ENCODE measurements around the gene CYP2E1. TPM values are rescaled to one million over a fixed set of nuclear protein-coding genes. Genes with fewer than 3 reads are reported as not detected.

CYP2E1 gene
- polyA plus RNA-seq, 1 of the 3 experiments (the other 2 are of a cell fraction), result 0.61 TPM

DNA sequence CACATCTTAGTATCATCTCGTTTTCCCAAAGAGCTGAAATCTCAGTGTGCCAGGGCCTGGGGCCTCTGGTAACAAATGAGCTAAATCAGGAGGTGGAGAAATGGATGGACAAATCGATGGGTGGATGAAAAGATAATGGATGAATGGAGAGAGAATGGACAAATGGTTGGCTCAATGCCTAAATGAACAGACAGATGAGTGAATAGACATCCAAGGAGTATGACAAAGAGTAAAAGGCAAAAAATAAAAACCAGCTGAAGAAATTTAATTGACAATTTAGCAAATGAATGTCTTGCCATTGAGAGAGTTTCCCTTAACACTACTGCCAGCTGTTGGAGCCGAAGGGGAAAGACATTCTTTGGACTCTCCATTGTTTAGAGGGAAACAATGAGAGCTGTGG lies 30.2 kb downstream of the CYP2E1 start:
- POLR2A ChIA-PET, result no interaction called here
- Histone ChIP-seq H3F3A (replicated peaks; ENCODE audit: insufficient read depth) (no peaks in the 10 kb centered on the region), H3K4me2 (no peak overlapping the region), H3K79me2 (ENCODE audit: insufficient read depth) (no peaks in the 10 kb centered on the region), H4K20me1 (ENCODE audit: insufficient read depth) (no peaks in the 10 kb centered on the region), H3K9me3 (no peaks in the 10 kb centered on the region), H3K9ac (no peak overlapping the region), H3K36me3 (replicated peaks in 1 of 2; ENCODE audit: control insufficient read depth in 1 of 2, insufficient read depth in 2 of 2, low read length in 1 of 2) (no peaks in the 10 kb centered on the region), H3K27ac (ENCODE audit: low read depth in 2 of 2, low read length in 1 of 2) (no peak overlapping the region), H3K4me1 (ENCODE audit: control insufficient read depth in 1 of 2, insufficient read depth in 2 of 2, low read depth in 1 of 2, low read length in 1 of 2) (no peaks in the 10 kb centered on the region), H3K27me3 (ENCODE audit: insufficient read depth) (peaks cover 6% of the 10 kb centered on the region; the same call in 1 of the 2 replicates), H2AFZ (ENCODE audit: low read depth) (no peak overlapping the region), H3K4me3 (ENCODE audit: low read depth in 2 of 2, low read length in 1 of 2) (no peak overlapping the region), H3K9me2 (no peaks in the 10 kb centered on the region)
- DNase-seq, result no peak
- no peak for TF ChIP-seq YY1 (IDR thresholded peaks at IDR 0.05; ENCODE audit: low read depth)
- no peak for TF ChIP-seq ELF1 (IDR thresholded peaks at IDR 0.05)
- no peak for TF ChIP-seq GABPA (IDR thresholded peaks at IDR 0.05; ENCODE audit: low read depth)
- TF ChIP-seq RCOR1 (IDR thresholded peaks at IDR 0.05; ENCODE audit: low read length), result no peak
- TF ChIP-seq NRF1 (IDR thresholded peaks at IDR 0.05; ENCODE audit: low read depth, low read length), result no peak
- TF ChIP-seq TCF12 (IDR thresholded peaks at IDR 0.05), result no peak
- TF ChIP-seq, protein P1, sequence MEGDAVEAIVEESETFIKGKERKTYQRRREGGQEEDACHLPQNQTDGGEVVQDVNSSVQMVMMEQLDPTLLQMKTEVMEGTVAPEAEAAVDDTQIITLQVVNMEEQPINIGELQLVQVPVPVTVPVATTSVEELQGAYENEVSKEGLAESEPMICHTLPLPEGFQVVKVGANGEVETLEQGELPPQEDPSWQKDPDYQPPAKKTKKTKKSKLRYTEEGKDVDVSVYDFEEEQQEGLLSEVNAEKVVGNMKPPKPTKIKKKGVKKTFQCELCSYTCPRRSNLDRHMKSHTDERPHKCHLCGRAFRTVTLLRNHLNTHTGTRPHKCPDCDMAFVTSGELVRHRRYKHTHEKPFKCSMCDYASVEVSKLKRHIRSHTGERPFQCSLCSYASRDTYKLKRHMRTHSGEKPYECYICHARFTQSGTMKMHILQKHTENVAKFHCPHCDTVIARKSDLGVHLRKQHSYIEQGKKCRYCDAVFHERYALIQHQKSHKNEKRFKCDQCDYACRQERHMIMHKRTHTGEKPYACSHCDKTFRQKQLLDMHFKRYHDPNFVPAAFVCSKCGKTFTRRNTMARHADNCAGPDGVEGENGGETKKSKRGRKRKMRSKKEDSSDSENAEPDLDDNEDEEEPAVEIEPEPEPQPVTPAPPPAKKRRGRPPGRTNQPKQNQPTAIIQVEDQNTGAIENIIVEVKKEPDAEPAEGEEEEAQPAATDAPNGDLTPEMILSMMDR (IDR thresholded peaks at IDR 0.05), result no peak
- TF ChIP-seq SMC3 (IDR thresholded peaks at IDR 0.05; ENCODE audit: low read depth, low read length), result no peak
- no peak for TF ChIP-seq MEF2A (IDR thresholded peaks at IDR 0.05; ENCODE audit: borderline replicate concordance, low read depth)
- TF ChIP-seq, protein P2, sequence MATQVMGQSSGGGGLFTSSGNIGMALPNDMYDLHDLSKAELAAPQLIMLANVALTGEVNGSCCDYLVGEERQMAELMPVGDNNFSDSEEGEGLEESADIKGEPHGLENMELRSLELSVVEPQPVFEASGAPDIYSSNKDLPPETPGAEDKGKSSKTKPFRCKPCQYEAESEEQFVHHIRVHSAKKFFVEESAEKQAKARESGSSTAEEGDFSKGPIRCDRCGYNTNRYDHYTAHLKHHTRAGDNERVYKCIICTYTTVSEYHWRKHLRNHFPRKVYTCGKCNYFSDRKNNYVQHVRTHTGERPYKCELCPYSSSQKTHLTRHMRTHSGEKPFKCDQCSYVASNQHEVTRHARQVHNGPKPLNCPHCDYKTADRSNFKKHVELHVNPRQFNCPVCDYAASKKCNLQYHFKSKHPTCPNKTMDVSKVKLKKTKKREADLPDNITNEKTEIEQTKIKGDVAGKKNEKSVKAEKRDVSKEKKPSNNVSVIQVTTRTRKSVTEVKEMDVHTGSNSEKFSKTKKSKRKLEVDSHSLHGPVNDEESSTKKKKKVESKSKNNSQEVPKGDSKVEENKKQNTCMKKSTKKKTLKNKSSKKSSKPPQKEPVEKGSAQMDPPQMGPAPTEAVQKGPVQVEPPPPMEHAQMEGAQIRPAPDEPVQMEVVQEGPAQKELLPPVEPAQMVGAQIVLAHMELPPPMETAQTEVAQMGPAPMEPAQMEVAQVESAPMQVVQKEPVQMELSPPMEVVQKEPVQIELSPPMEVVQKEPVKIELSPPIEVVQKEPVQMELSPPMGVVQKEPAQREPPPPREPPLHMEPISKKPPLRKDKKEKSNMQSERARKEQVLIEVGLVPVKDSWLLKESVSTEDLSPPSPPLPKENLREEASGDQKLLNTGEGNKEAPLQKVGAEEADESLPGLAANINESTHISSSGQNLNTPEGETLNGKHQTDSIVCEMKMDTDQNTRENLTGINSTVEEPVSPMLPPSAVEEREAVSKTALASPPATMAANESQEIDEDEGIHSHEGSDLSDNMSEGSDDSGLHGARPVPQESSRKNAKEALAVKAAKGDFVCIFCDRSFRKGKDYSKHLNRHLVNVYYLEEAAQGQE (IDR thresholded peaks at IDR 0.05; ENCODE audit: low read depth, low read length), result no peak
- TF ChIP-seq, protein P3, sequence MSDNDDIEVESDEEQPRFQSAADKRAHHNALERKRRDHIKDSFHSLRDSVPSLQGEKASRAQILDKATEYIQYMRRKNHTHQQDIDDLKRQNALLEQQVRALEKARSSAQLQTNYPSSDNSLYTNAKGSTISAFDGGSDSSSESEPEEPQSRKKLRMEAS (IDR thresholded peaks at IDR 0.05; ENCODE audit: low read depth), result no peak
- no peak for TF ChIP-seq JUND (IDR thresholded peaks at IDR 0.05)
- no peak for TF ChIP-seq EP300 (IDR thresholded peaks at IDR 0.05; ENCODE audit: borderline replicate concordance in 1 of 2, low read depth in 1 of 2, low read length in 1 of 2)
- no peak for TF ChIP-seq MXI1 (IDR thresholded peaks at IDR 0.05; ENCODE audit: low read depth, low read length)
- TF ChIP-seq POLR2AphosphoS5 (IDR thresholded peaks at IDR 0.05; ENCODE audit: low read depth, low read length), result no peak
- no peak for TF ChIP-seq FOXJ3 (CRISPR knock-in tag; IDR thresholded peaks at IDR 0.05)
- no peak for TF ChIP-seq RXRA (IDR thresholded peaks at IDR 0.05; ENCODE audit: borderline replicate concordance, low read depth)
- no peak for TF ChIP-seq TEAD4 (IDR thresholded peaks at IDR 0.05; ENCODE audit: borderline replicate concordance, insufficient read depth)
- no peak for TF ChIP-seq RAD21 (IDR thresholded peaks at IDR 0.05; ENCODE audit: low read length)
- no peak for TF ChIP-seq NFIC (IDR thresholded peaks at IDR 0.05; ENCODE audit: borderline replicate concordance)
- WGBS (ENCODE audit: low lambda C conversion rate), result 0% methylated on average over 3 of the region's 3 CpGs
- CTCF ChIA-PET, result interaction anchor here (1.2 kb wide), 1 partner anchor 9 kb away, joined by 3 read pairs; no protein-coding TSS in a partner anchor
